CD4-positive, alpha-beta T cell treated with Interleukin-12 subunit alpha and Interleukin-12 subunit beta, for 1 hour (primary cell): Measurements from ENCODE around the gene RANBP10.
"Not testable (repeated sequence)": the region's sequence is repeated elsewhere in the genome, so short reads cannot be mapped to it uniquely, and the experiment has no call there.

Experiments
- DNase-seq: peaks from one replicate; pipeline ENCODE4 v3.0.0-alpha.2; 2020

Gene RANBP10

GRCh38 chr16:67775273-67775672 lies 31.1 kb downstream of the RANBP10 start:
- no peak for DNase-seq

- no peak for DNase-seq
Measured at GRCh38 chr16:67774457-67774853, 31.9 kb downstream of the RANBP10 start.

- DNase-seq = no peak
Measured at GRCh38 chr16:67773569-67774456, 32.5 kb downstream of the RANBP10 start.

- DNase-seq = no peak
Measured at GRCh38 chr16:67773099-67773498, 33.3 kb downstream of the RANBP10 start.

- no peak for DNase-seq
Measured at GRCh38 chr16:67770346-67770991, 35.9 kb downstream of the RANBP10 start.

GRCh38 chr16:67767953-67768352 lies 38.4 kb downstream of the RANBP10 start:
- DNase-seq = no peak

GRCh38 chr16:67766291-67766690 lies 40.1 kb downstream of the RANBP10 start:
- DNase-seq = no peak

GRCh38 chr16:67764158-67764667 lies 42.1 kb downstream of the RANBP10 start:
- DNase-seq = no peak

- no peak for DNase-seq
Measured at GRCh38 chr16:67763066-67763465, 43.3 kb downstream of the RANBP10 start.

GRCh38 chr16:67762385-67762784 lies 44.0 kb downstream of the RANBP10 start:
- no peak for DNase-seq

GRCh38 chr16:67761924-67762323 lies 44.4 kb downstream of the RANBP10 start:
- DNase-seq = no peak

- no peak for DNase-seq
Measured at GRCh38 chr16:67760956-67761230, 45.5 kb downstream of the RANBP10 start.

- no peak for DNase-seq
Measured at GRCh38 chr16:67760206-67760955, 46.0 kb downstream of the RANBP10 start.

- no peak for DNase-seq
Measured at GRCh38 chr16:67758966-67759365, 47.4 kb downstream of the RANBP10 start.

GRCh38 chr16:67758006-67758405 lies 48.4 kb downstream of the RANBP10 start:
- no peak for DNase-seq

GRCh38 chr16:67752641-67753040 lies 53.7 kb downstream of the RANBP10 start:
- DNase-seq = no peak

- DNase-seq = not testable (repeated sequence)
Measured at GRCh38 chr16:67751331-67751730, 55.0 kb downstream of the RANBP10 start.

GRCh38 chr16:67750466-67750865 lies 55.9 kb downstream of the RANBP10 start:
- DNase-seq = no peak

GRCh38 chr16:67749436-67750078 lies 56.8 kb downstream of the RANBP10 start:
- no peak for DNase-seq

- no peak for DNase-seq
Measured at GRCh38 chr16:67748834-67749233, 57.5 kb downstream of the RANBP10 start.

GRCh38 chr16:67746846-67747245 lies 59.5 kb downstream of the RANBP10 start:
- DNase-seq = no peak

GRCh38 chr16:67741118-67741517 lies 65.2 kb downstream of the RANBP10 start:
- DNase-seq = no peak

- no peak for DNase-seq
Measured at GRCh38 chr16:67740391-67740790, 66.0 kb downstream of the RANBP10 start.
